Anterior cingulate cortex (tissue), 58 donors: ENCODE data around the gene GPC4.

ENCODE experiments used
- DNase-seq, 58 donors: peaks; one replicate each; lab custom pipeline; 2025; lab: John Stamatoyannopoulos, UW

GPC4 gene

GRCh38 chrX:133415276-133416105, at the start of gene GPC4:
Gene GPC4, minus strand, starts transcription at chrX:133415489. Its CDS starts 524 bp downstream, at chrX:133414965.
- DNase-seq, result peak in 48 of 58 donors; percentile 1 to 57 (median 24)

DNA sequence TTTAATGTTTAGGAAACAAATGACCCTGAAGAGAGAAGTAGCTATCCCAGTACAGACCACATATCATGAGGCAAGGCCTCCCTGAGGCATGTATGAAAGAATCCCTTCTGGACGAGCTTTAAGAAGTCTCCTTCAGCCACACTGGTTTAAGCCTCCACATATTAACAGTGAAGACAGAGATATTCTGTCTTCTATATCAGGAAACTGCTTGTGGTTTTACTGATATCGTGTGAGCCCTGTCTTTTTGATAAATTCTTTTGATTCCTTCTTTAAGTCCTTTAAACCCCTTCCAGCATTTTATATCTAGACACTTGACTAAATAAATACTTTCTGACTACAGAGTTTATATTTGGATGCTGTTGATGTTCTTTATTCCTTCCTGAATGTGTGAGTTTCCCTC, 45.9 kb upstream of the GPC4 start:
- no peak for DNase-seq

DNA sequence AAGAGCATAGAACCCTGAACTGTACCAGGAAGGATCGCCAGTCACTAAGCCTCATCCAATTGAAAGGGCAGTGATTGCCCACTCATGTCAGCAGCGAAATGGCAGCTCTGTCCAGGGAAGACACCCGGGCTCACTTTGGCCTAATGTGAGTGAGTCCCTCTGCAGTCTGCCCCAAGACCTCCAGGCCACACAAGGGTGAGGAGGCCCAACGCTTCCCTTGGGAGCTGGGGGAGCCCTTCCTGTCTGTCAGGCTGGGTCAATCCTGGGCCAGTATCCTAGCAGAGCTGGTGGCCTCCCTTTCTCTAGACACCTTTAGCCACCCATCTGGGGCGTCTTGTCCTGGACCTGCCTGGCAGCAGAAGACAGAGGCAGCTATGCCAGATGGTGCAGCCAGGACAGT, 39.6 kb upstream of the GPC4 start:
- DNase-seq, result no peak

DNA sequence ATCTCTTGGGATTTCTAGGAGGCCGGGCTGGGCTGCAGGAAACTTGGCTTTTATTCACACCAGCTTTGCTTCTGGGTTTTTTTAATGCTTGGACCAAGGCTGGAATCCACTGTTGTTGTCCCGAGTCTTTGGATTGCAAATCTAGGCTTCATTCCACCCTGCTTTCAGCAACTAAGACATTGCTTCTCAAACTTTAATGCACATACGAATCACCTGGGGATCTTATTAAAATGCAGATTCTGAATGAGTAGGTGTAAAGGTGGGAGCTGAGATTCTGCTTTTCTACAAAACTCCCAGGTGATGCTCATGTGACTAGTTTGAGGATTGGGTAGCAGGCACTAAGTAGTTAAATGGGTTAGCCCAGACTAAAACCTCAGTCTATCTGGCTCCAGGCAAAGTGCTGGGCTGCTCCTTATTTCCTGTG, 39.2 kb upstream of the GPC4 start:
- DNase-seq, result no peak

GRCh38 chrX:133448512-133449076, 33.3 kb upstream of the GPC4 start:
- DNase-seq, result no peak

GRCh38 chrX:133444952-133445831, 29.9 kb upstream of the GPC4 start:
- DNase-seq, result no peak

GRCh38 chrX:133444196-133444595, 28.9 kb upstream of the GPC4 start:
- no peak for DNase-seq

DNA sequence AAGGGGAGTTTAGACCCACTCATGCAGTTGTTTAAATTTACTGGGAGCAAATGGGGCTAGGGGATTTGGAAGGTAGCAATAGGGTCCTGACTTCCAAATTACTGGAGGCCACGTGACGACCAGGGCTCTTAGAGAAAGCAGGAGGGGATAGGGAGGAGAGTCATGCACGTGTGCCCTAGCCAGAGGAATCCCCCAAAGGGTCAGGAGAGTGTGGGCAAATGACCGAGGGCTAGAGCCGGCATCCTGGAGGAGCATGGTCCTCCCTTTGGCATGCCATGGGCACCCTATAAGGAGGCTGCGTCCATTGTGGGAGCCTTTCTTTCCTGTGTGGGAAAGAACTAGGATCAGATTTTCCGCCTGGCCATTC, 25.5 kb upstream of the GPC4 start:
- no peak for DNase-seq

DNA sequence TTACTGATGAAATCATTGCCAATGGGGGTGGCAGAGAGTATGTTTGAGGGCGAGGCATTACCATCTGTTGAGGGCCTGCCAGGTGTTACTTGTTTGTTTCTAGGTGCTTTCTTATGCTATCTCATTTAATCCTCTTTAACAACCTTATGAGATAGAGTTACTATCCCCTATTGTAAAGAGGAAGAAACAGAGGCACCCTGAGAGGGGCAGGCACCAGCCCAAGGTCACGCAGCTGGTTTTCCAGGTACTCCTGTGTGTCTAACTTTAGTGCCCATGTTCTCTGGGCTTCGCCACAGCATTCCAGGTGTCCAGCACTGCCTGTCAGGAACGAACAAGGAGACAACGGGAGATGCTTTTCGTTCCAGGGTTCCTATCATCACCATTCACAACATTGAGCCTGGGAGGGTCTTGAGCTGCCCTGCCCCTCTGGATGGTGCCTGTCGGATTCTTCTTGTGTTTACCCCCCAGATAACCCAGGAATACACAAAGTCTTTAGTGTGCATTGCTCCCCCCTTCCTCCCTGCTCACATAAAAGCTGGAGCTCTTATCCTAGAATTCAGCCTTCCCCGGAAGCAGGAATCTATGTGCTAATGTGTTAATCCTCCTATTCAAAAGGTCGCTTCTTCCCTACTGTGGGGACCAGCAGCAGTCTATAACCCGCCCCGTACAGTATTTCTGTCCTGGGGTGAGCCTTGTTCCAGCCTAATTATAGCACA, 24.9 kb upstream of the GPC4 start:
- DNase-seq, result no peak

GRCh38 chrX:133437766-133438165, 22.5 kb upstream of the GPC4 start:
- DNase-seq, result no peak

DNA sequence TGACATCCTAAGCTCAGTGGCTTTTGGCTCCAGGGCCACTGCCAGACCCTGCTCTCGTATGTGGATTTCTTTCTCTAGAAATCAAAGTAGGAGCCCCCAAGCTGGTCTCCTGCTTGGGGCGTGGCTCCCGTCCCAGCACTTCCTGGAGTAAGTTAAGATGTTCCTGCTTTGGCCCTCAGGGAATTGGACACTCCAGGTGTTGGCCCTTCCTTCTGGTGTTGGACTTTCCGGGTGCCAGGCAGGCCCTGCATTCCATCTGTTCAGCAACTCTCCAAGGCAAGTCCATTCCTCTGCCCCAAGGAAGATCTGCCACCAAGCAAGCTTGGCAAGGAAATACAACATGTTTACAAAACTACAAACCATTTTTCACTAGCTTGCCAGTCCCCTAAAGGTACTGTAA, 22.1 kb upstream of the GPC4 start:
- no peak for DNase-seq

- DNase-seq, result peak in 10 of 58 donors; percentile 0 to 27 (median 4)
Observed at GRCh38 chrX:133435544-133436124, 20.3 kb upstream of the GPC4 start.

DNA sequence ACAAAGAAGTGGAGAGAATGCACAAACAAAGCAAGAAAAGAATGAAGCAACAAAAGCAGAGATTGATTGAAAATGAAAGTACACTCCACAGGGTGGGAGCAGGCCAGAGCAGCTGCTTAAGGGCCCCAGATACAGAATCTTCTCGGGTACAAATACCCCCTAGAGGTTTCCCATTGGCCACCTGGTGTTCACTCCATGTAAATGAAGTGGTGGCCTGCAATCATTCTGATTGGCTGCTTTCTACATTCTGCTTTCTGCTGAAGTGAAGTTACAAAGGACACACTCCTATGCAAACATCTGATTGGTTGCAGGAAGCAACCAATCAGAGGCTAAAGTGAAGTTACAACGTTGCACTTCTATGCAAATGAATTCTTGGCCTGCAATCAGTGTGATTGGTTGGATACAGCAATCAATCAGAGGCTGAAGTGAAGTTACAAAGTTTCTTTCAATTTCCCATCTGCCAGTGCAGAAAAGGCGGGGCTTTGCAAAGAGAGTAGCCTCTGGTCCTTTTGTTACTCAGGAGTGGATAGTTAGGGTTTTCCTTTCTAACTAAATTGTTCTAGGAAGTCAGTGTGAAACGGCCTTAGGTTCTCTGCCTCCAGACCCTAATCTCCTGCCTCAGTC, 19.0 kb upstream of the GPC4 start:
- DNase-seq, result no peak

DNA sequence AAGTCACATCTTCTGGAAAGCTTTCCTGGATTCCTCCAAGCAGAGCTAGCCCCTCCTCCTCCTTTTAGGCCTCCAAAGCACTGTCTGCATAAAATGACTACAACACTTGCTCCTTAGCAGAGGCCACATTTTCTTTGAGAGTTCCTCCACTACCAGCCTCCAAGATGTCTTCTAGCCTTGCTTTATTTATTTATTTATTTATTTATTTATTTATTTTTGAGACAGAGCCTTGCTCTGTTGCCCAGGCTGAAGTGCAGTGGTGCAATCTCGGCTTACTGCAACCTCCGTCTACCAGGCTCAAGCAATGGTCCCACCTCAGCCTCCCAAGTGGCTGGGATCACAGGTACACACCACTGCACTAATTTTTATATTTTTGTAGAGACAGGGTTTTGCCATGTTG, 4.6 kb upstream of the GPC4 start:
- DNase-seq, result no peak

DNA sequence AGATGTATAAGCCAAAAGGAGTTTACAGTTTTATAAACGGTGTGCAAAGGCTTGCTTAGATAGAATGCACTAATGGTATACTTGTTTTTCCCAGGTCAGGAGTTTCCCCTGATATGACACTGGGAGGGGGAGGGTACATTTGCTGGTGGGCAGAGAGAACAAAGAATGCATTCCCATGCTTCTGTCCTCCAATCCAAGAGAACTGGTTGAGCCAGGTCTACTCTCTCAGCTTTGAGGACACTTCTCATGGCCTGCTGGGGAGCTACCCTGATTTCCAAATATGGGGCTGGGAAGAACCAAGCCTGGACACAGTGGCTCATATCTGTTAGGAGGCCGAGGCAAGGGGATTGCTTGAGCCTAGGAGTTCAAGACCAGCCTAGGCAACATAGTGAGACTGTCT, 3.3 kb upstream of the GPC4 start:
- DNase-seq, result no peak

DNA sequence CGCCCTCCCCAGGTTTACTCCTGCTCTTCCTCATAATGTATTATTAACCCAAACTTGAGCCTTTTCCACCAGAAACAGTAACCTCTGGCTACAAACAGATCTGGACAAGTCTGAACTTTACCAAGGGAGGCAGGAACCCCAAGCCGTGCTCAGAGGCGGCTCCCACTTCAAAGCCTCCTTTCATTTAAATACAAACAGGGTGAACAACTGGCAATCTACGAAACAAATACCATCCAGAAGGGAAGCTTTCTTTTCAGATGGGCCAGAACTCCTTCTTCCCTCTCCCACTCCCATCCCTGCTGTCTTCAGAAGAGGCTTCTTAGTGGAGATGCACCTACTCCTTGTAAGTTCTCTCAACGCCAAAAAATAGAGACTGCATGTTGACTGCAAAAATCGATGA, 2.1 kb upstream of the GPC4 start:
- DNase-seq, result no peak

DNA sequence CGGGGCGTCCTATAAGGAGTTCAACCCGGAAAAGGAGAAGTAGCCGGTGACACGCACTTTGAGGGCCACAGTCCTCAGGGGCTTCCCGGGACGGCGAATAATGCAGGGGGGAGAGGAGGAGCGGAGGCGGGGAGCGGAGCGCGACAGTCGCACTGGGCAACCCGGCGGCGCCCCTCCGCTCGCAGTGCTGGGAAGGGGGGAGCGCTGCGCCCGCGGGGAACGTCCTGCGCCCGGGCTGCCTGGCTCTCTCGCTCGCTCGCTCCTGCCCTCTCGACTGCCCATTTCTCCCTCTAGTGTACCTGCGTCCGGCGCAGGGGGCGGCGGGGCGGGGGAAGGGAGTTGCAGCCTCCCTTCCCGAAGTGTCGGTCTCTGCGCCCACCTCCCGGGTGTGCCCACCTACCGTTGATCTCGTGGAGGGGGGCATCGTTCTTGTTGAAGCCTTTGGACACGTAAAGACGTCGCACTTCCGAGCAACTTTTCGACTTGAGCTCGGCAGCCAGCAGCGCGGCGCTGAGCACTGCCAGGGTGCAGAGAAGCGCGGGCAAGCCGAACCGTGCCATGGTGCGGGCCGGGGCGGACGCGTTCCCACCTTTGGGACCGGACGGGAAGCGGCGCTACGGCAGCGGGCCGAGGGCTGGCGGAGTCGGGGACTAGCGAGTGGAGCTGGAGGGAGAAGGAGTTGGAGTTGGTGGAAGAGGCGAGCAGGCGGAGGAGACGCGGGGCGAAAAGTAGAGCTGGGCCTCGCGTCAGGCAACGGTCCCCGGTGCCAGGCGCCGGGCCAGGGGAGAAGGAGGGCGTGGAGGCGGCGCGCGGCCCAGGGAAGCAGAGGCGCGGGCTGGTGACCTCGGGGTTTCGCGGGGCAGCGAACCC, 648 bp downstream of the GPC4 start:
- DNase-seq, result peak in 4 of 58 donors; percentile 2 to 8 (median 4)

DNA sequence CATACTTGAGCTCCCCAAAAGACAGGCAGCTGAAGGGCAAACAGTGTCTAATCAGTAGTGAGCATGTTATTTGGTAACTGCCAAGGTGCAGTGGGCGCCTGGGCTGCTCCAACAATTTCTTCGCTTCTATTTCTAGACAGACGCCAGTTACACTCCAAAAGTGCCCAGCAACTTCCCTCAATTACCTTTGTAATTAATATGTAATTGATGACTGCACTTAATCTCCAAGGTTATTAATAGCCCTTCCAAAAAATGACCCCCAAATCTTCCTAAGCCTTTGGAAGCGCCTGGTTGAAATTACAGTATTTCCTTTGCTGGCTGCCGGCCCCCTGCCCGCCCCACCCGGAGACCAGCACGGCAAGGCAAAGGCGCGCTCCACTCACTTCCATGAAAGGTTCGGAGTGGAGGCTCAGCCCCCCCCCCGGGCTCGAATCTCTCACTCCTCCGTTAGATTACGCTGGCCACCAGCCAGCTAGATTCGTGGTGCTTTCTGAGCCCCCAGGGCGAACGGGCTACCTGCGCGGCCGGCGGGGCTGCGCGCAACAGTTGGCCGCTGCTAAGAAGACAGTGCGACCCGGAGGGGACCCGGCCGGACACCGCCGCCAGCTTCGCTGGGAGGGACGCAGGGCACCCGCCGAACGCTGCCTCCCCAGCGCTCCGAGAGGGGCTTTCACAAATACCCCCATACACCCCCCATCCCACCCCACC, 1.9 kb downstream of the GPC4 start:
- no peak for DNase-seq
